ENCODE measurements around the gene SOD1. TPM values are rescaled to one million over a fixed set of nuclear protein-coding genes. Genes with fewer than 3 reads are reported as not detected.
A peak's percentile ranks its signal among the peaks of the same experiment; 100 is the strongest.

SOD1 gene
- total and polyA plus RNA-seq, 5 experiments from 2014 or later = 199 to 661 (median 566) TPM

DNA sequence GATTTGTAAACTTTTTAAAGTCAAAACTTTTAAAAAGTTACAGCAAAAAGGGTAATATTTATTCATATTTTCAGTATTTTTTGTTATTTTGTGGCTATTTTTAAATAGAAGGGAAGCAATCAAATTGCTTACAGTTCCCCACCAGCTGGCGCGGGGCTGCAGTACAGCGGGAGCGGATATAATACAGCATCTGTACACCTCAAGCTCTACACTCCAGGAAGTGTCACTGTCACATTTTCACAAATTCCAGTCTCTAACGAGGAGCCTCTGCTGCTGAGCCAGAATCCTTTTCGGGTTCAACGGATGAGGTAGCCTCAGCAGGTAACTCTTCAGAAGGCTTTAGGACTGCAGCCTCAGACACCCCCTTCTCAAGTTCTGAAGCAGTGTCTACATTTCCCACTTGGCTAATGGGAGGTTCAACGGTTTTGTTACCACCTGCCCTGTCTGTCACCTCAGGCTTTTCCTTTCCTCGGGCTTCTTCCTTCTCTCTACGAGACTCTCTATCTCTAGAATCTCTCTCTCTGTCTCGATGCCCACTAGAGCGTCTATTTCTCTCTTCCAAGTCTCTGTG is 11.7 kb downstream of the SOD1 start:
- Mint-ChIP-seq H3K9me3 (no peaks in the 10 kb centered on the region), H3K4me3 (no peak overlapping the region), H3K4me1 (peaks cover 7 to 21% (median 14%) of the 10 kb centered on the region in 4 donors), H3K27me3 (peaks cover 0 to 2% (median 0%) of the 10 kb centered on the region in 5 donors), H3K27ac (peak overlapping the region in 9 of 10 donors; percentile 28 to 79 (median 51)), H3K36me3 (peaks cover 0 to 56% (median 18%) of the 10 kb centered on the region in 3 donors)
- POLR2A ChIA-PET = interaction anchor here (0.9 kb wide), 1 partner anchor 11 kb away, joined by 5 read pairs; no protein-coding TSS in a partner anchor
- ATAC-seq = peak in 1 of 2 donors; percentile 14
- DNase-seq = no peak

DNA sequence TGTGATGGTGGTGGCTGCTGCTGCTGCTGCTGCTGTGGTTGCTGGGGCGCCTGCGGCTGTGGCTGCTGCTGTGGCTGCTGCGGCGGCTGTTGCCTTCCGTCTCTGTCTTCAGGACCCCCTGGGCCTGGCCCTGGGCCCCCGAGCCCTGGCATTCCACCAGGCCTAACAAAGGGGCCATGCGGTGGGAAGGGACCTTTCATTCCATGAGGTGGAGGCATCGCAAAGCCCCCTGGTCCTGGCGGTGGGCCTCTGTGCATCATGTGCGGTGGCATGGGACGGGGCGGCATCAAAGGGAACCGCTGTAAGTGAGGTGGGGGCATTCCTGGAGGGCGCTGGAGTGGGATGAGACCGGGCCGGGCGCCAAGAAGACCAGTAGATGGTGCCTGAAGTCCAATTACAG is 12.4 kb downstream of the SOD1 start:
- H3K9me3 Mint-ChIP-seq = no peaks in the 10 kb centered on the region
- H3K36me3 Mint-ChIP-seq = peaks cover 0 to 49% (median 18%) of the 10 kb centered on the region in 3 donors
- DNase-seq = no peak
- POLR2A ChIA-PET = no interaction called here
- no peak overlapping the region for H3K4me3 Mint-ChIP-seq
- H3K4me1 Mint-ChIP-seq = peaks cover 3 to 14% (median 7%) of the 10 kb centered on the region in 4 donors
- peaks cover 0 to 2% (median 0%) of the 10 kb centered on the region in 5 donors for H3K27me3 Mint-ChIP-seq
- ATAC-seq = no peak
- peak overlapping the region in 4 of 10 donors; percentile 28 to 79 (median 49) for H3K27ac Mint-ChIP-seq

DNA sequence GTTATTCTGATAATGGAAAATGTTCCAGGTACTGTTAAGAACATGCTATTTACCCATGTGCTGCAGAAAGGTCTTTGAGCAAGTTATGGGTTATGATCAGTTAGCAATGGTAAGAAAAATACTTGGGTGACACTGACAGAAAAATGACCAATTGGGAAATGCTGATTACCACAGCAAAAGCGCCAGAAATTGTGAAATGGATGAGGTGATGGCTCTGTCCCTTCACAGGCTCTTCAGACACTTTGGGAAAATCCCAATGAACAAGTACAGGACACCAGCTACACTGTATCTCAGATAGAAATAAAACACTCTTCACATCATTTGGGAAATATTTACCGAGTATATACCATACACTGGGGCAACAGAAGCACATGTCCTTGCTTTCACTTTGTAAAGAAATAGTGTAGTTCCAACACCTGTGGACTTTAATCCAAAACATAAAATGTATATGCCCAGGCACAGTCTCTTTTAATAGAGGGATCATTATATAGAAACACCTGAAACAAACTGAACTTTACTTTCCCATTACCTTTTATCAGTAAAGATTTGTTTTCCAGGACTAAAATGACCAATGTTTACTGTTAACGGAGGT is 13.9 kb downstream of the SOD1 start:
- Mint-ChIP-seq H3K9me3 (no peaks in the 10 kb centered on the region), H3K27ac (peak overlapping the region in 4 of 10 donors; percentile 3 to 38 (median 16)), H3K4me1 (peaks cover 0 to 3% (median 3%) of the 10 kb centered on the region in 4 donors), H3K27me3 (peaks cover 0 to 2% (median 0%) of the 10 kb centered on the region in 5 donors), H3K36me3 (peaks cover 0 to 34% (median 14%) of the 10 kb centered on the region in 3 donors), H3K4me3 (no peak overlapping the region)
- ATAC-seq = no peak
- no peak for DNase-seq
- POLR2A ChIA-PET = no interaction called here

DNA sequence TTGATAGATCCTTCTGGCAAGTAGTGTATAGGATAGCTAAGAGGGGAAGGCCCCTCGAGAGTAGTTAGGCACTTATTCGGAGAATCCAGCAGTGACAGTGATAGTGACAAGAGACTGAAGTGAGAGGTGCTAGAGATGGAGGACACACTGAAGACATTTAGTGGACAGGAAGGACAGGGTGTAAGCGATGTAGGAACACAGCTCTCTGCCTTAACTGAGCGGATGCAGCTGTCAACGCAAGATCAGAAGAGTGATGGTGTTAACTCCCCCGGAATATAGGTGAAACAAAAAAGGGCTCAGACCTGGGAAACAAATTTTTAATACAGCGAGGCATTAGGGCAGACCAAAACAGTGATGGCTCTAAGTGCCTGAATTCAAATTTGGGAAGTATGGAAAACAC is 15.8 kb downstream of the SOD1 start:
- Mint-ChIP-seq H3K36me3 (peaks cover 0 to 21% (median 11%) of the 10 kb centered on the region in 3 donors), H3K9me3 (no peaks in the 10 kb centered on the region), H3K27me3 (peaks cover 0 to 2% (median 0%) of the 10 kb centered on the region in 5 donors), H3K27ac (no peak overlapping the region), H3K4me3 (no peak overlapping the region), H3K4me1 (peaks cover 0 to 3% (median 0%) of the 10 kb centered on the region in 4 donors)
- POLR2A ChIA-PET = interaction anchor here (0.6 kb wide), 1 partner anchor 11 kb away, joined by 3 read pairs; no protein-coding TSS in a partner anchor
- DNase-seq (no peak), ATAC-seq (no peak)

- Mint-ChIP-seq H3K4me3 (no peak overlapping the region), H3K36me3 (peaks cover 0 to 18% (median 11%) of the 10 kb centered on the region in 3 donors), H3K9me3 (no peaks in the 10 kb centered on the region), H3K27me3 (no peaks in the 10 kb centered on the region), H3K4me1 (peaks cover 0 to 3% (median 0%) of the 10 kb centered on the region in 4 donors), H3K27ac (no peak overlapping the region)
- DNase-seq = no peak
- no peak for ATAC-seq
- POLR2A ChIA-PET = no interaction called here
Measured at GRCh38 chr21:31675960-31676359, 16.5 kb downstream of the SOD1 start.

DNA sequence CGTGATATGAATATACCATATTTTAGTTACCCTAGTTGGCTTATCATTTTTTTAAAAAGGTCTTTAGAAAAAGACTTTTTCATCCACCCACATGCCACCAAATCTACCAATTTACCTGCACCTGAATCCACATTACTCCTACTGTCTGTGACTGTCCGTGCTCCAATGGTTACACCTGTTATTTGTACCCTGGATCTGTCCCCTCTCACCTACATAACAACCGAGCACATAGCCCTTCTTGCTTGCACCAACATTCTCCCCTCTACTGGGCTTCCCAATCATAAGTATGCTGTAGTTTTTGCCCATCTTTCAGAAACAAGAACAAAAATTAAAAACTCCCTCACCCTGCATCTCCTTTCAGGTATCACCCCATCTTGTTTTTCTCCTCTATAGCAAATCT is 17.6 kb downstream of the SOD1 start:
- H3K36me3 Mint-ChIP-seq = peaks cover 0 to 15% (median 11%) of the 10 kb centered on the region in 3 donors
- H3K27ac Mint-ChIP-seq = no peak overlapping the region
- DNase-seq (no peak), ATAC-seq (no peak)
- H3K4me3 Mint-ChIP-seq = no peak overlapping the region
- H3K4me1 Mint-ChIP-seq = no peaks in the 10 kb centered on the region
- no peaks in the 10 kb centered on the region for H3K27me3 Mint-ChIP-seq
- no peaks in the 10 kb centered on the region for H3K9me3 Mint-ChIP-seq
- POLR2A ChIA-PET = no interaction called here

DNA sequence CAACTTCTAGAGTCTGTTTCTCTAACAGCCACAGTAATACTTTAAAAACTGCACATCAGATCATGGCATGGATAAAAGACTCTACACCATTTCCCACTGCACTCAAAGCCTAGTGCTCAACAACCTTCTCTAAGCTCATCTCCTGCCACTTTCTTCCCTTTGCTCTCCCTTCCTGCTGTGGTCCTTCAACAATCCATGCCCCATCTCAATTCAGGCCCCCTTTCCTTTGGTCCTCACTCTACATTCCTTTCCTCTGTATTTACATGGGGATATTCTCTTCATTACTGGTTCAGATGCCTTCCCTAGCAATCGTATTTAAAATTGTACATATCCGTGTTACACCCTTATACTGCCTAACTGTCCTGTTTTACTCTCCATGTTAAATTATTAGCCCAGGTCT is 19.0 kb downstream of the SOD1 start:
- H3K9me3 Mint-ChIP-seq = no peaks in the 10 kb centered on the region
- no peaks in the 10 kb centered on the region for H3K27me3 Mint-ChIP-seq
- POLR2A ChIA-PET = no interaction called here
- H3K4me1 Mint-ChIP-seq = peaks cover 0 to 5% (median 0%) of the 10 kb centered on the region in 4 donors
- DNase-seq = no peak
- H3K4me3 Mint-ChIP-seq = no peak overlapping the region
- no peak overlapping the region for H3K27ac Mint-ChIP-seq
- ATAC-seq = no peak
- H3K36me3 Mint-ChIP-seq = peaks cover 0 to 25% (median 17%) of the 10 kb centered on the region in 3 donors

- ATAC-seq = no peak
- Mint-ChIP-seq H3K9me3 (no peaks in the 10 kb centered on the region), H3K27me3 (no peaks in the 10 kb centered on the region), H3K36me3 (peaks cover 0 to 65% (median 29%) of the 10 kb centered on the region in 3 donors), H3K27ac (peak overlapping the region in 1 of 10 donors; percentile 4), H3K4me3 (no peak overlapping the region), H3K4me1 (peaks cover 0 to 7% (median 1%) of the 10 kb centered on the region in 4 donors)
- POLR2A ChIA-PET = no interaction called here
- DNase-seq = no peak
Measured at GRCh38 chr21:31682620-31683019, 23.1 kb downstream of the SOD1 start.

DNA sequence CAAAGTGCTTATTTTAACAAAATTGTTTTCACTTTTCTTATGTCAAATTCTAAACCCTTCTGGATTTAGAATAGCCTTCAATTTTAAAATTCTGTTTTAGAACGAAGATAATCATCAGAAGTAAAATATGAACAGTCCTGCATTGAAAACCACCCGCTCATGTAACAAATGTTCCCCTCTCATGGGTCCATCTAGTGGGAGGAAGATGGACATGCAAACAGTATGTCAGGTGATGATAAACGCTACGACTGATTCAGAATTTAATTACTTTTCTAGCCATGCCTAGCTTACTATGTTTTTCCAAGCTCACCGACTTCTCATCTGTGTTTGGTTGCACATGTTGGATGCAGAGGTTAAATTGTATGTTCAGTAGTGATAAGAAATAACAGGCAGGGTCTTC is 23.5 kb downstream of the SOD1 start:
- no peaks in the 10 kb centered on the region for H3K9me3 Mint-ChIP-seq
- ATAC-seq (no peak), DNase-seq (no peak)
- no peaks in the 10 kb centered on the region for H3K27me3 Mint-ChIP-seq
- H3K4me1 Mint-ChIP-seq = peaks cover 0 to 7% (median 1%) of the 10 kb centered on the region in 4 donors
- H3K4me3 Mint-ChIP-seq = no peak overlapping the region
- H3K36me3 Mint-ChIP-seq = peaks cover 0 to 68% (median 29%) of the 10 kb centered on the region in 3 donors
- POLR2A ChIA-PET = no interaction called here
- H3K27ac Mint-ChIP-seq = no peak overlapping the region

- no peak for DNase-seq
- ATAC-seq = no peak
- Mint-ChIP-seq H3K36me3 (peaks cover 0 to 80% (median 32%) of the 10 kb centered on the region in 3 donors), H3K27me3 (no peaks in the 10 kb centered on the region), H3K4me3 (no peak overlapping the region), H3K27ac (no peak overlapping the region), H3K9me3 (no peaks in the 10 kb centered on the region), H3K4me1 (peaks cover 0 to 7% (median 3%) of the 10 kb centered on the region in 4 donors)
- POLR2A ChIA-PET = no interaction called here
Measured at GRCh38 chr21:31684918-31685317, 25.4 kb downstream of the SOD1 start.

DNA sequence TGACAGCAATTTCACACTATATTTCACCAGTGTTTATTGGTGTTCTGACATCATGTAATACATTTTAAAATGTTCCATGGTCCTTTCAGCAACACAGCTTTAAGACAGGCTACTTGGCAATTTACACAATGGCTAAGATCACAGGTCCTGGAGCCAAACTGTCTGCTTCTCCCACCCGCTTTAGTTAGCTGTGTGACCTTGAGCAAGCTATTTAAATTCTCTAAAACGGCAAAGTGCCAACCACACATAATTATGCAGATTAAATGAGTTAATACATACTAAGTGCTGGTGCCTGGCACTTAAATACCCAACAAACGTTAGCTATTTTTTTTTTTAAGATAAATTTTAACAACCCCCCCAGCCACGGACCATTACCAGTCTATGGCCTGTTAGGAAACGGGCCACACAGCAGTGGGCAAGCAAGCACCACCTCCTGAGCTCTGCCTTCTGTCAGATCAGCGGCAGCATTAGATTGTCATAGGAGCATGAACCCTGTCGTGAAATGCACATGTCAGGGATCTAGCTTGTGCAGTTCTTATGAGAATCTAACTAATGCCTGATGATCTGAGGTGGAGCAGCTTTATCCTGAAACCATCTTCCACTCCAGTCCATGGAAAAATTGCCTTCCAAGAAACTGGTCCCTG is 26.9 kb downstream of the SOD1 start:
- H3K27ac Mint-ChIP-seq = peak overlapping the region in 3 of 10 donors; percentile 0 to 58 (median 5)
- H3K36me3 Mint-ChIP-seq = peaks cover 4 to 90% (median 36%) of the 10 kb centered on the region in 3 donors
- DNase-seq = no peak
- POLR2A ChIA-PET = interaction anchor here (0.7 kb wide), 1 partner anchor 11 kb away, joined by 3 read pairs; no protein-coding TSS in a partner anchor
- no peak for ATAC-seq
- H3K27me3 Mint-ChIP-seq = no peaks in the 10 kb centered on the region
- no peaks in the 10 kb centered on the region for H3K9me3 Mint-ChIP-seq
- H3K4me1 Mint-ChIP-seq = peaks cover 0 to 7% (median 3%) of the 10 kb centered on the region in 4 donors
- H3K4me3 Mint-ChIP-seq = no peak overlapping the region

- DNase-seq (no peak), ATAC-seq (no peak)
- H3K36me3 Mint-ChIP-seq = peaks cover 4 to 92% (median 32%) of the 10 kb centered on the region in 3 donors
- no peak overlapping the region for H3K4me3 Mint-ChIP-seq
- no peaks in the 10 kb centered on the region for H3K27me3 Mint-ChIP-seq
- H3K27ac Mint-ChIP-seq = peak overlapping the region in 2 of 10 donors; percentile 0 to 5
- peaks cover 0 to 7% (median 3%) of the 10 kb centered on the region in 4 donors for H3K4me1 Mint-ChIP-seq
- H3K9me3 Mint-ChIP-seq = no peaks in the 10 kb centered on the region
- POLR2A ChIA-PET = no interaction called here
Measured at GRCh38 chr21:31687108-31687507, 27.6 kb downstream of the SOD1 start.

Measured in naive thymus-derived CD8-positive, alpha-beta T cell (primary cell).